ENCODE data around the gene SLC48A1.

Gene SLC48A1

DNA sequence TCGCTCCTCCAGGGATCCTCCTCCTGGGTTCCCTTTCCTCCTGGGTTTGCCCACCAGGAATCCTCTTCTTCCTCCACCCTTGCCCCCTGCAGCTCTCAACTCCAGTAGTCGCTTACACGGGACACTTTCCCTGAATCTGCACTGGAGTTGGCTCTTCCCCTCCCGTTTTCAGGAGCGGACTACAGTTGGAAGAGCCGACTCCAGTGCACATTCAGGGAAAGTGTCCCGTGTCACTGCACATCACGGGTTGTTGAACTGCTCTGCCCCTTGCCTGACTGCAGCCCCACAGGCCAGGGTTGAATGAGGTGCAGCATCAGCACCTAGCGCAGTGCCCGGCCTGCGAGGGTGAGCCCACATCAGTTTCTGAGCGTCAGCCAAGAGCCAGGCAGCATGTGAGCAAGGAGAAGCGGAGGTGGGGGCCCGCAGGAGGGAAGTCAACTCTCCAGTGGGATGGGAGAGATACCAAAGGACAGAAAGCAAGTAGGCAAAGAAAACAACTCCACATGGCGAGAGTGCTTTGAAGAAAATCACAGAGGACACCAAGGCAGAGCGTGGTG, 27.5 kb upstream of the SLC48A1 start:
- TF ChIP-seq PPARA (CRISPR knock-in tag; IDR thresholded peaks at IDR 0.05; ENCODE audit: borderline replicate concordance) (no peak), ZNF8 (CRISPR knock-in tag; IDR thresholded peaks at IDR 0.05) (no peak), ZNF565 (CRISPR knock-in tag; conservative IDR thresholded peaks at IDR 0.05; ENCODE audit: low read depth) (no peak), ZNF70 (CRISPR knock-in tag; IDR thresholded peaks at IDR 0.05) (no peak), ZFP3 (CRISPR knock-in tag; IDR thresholded peaks at IDR 0.05) (no peak), ZC3H10 (CRISPR knock-in tag; IDR thresholded peaks at IDR 0.05) (no peak), TOX (CRISPR knock-in tag; IDR thresholded peaks at IDR 0.05; ENCODE audit: borderline replicate concordance) (no peak), GLIS3 (CRISPR knock-in tag; IDR thresholded peaks at IDR 0.05) (no peak), ISL1 (CRISPR knock-in tag; IDR thresholded peaks at IDR 0.05) (no peak), RARB (CRISPR knock-in tag; IDR thresholded peaks at IDR 0.05) (no peak), BACH2 (CRISPR knock-in tag; IDR thresholded peaks at IDR 0.05; ENCODE audit: borderline replicate concordance) (no peak), CSDC2 (CRISPR knock-in tag; IDR thresholded peaks at IDR 0.05) (no peak), ZFP30 (CRISPR knock-in tag; IDR thresholded peaks at IDR 0.05) (no peak), TCF4 (CRISPR knock-in tag; IDR thresholded peaks at IDR 0.05; ENCODE audit: borderline replicate concordance) (no peak), OSR1 (CRISPR knock-in tag; IDR thresholded peaks at IDR 0.05) (no peak)
- TF ChIP-seq, protein P1, sequence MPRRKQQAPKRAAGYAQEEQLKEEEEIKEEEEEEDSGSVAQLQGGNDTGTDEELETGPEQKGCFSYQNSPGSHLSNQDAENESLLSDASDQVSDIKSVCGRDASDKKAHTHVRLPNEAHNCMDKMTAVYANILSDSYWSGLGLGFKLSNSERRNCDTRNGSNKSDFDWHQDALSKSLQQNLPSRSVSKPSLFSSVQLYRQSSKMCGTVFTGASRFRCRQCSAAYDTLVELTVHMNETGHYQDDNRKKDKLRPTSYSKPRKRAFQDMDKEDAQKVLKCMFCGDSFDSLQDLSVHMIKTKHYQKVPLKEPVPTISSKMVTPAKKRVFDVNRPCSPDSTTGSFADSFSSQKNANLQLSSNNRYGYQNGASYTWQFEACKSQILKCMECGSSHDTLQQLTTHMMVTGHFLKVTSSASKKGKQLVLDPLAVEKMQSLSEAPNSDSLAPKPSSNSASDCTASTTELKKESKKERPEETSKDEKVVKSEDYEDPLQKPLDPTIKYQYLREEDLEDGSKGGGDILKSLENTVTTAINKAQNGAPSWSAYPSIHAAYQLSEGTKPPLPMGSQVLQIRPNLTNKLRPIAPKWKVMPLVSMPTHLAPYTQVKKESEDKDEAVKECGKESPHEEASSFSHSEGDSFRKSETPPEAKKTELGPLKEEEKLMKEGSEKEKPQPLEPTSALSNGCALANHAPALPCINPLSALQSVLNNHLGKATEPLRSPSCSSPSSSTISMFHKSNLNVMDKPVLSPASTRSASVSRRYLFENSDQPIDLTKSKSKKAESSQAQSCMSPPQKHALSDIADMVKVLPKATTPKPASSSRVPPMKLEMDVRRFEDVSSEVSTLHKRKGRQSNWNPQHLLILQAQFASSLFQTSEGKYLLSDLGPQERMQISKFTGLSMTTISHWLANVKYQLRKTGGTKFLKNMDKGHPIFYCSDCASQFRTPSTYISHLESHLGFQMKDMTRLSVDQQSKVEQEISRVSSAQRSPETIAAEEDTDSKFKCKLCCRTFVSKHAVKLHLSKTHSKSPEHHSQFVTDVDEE (CRISPR knock-in tag; IDR thresholded peaks at IDR 0.05): no peak
- TF ChIP-seq, protein P2, sequence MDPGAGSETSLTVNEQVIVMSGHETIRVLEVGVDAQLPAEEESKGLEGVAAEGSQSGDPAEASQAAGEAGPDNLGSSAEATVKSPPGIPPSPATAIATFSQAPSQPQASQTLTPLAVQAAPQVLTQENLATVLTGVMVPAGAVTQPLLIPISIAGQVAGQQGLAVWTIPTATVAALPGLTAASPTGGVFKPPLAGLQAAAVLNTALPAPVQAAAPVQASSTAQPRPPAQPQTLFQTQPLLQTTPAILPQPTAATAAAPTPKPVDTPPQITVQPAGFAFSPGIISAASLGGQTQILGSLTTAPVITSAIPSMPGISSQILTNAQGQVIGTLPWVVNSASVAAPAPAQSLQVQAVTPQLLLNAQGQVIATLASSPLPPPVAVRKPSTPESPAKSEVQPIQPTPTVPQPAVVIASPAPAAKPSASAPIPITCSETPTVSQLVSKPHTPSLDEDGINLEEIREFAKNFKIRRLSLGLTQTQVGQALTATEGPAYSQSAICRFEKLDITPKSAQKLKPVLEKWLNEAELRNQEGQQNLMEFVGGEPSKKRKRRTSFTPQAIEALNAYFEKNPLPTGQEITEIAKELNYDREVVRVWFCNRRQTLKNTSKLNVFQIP (CRISPR knock-in tag; IDR thresholded peaks at IDR 0.05; ENCODE audit: borderline replicate concordance, low read depth): no peak
- TF ChIP-seq, protein P3, sequence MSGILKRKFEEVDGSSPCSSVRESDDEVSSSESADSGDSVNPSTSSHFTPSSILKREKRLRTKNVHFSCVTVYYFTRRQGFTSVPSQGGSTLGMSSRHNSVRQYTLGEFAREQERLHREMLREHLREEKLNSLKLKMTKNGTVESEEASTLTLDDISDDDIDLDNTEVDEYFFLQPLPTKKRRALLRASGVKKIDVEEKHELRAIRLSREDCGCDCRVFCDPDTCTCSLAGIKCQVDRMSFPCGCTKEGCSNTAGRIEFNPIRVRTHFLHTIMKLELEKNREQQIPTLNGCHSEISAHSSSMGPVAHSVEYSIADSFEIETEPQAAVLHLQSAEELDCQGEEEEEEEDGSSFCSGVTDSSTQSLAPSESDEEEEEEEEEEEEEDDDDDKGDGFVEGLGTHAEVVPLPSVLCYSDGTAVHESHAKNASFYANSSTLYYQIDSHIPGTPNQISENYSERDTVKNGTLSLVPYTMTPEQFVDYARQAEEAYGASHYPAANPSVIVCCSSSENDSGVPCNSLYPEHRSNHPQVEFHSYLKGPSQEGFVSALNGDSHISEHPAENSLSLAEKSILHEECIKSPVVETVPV (CRISPR knock-in tag; IDR thresholded peaks at IDR 0.05): no peak
- TF ChIP-seq, protein P4, sequence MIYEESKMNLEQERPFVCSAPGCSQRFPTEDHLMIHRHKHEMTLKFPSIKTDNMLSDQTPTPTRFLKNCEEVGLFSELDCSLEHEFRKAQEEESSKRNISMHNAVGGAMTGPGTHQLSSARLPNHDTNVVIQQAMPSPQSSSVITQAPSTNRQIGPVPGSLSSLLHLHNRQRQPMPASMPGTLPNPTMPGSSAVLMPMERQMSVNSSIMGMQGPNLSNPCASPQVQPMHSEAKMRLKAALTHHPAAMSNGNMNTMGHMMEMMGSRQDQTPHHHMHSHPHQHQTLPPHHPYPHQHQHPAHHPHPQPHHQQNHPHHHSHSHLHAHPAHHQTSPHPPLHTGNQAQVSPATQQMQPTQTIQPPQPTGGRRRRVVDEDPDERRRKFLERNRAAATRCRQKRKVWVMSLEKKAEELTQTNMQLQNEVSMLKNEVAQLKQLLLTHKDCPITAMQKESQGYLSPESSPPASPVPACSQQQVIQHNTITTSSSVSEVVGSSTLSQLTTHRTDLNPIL (CRISPR knock-in tag; IDR thresholded peaks at IDR 0.05; ENCODE audit: low read depth): no peak
- TF ChIP-seq, protein P5, sequence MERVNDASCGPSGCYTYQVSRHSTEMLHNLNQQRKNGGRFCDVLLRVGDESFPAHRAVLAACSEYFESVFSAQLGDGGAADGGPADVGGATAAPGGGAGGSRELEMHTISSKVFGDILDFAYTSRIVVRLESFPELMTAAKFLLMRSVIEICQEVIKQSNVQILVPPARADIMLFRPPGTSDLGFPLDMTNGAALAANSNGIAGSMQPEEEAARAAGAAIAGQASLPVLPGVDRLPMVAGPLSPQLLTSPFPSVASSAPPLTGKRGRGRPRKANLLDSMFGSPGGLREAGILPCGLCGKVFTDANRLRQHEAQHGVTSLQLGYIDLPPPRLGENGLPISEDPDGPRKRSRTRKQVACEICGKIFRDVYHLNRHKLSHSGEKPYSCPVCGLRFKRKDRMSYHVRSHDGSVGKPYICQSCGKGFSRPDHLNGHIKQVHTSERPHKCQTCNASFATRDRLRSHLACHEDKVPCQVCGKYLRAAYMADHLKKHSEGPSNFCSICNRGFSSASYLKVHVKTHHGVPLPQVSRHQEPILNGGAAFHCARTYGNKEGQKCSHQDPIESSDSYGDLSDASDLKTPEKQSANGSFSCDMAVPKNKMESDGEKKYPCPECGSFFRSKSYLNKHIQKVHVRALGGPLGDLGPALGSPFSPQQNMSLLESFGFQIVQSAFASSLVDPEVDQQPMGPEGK (CRISPR knock-in tag; IDR thresholded peaks at IDR 0.05; ENCODE audit: borderline replicate concordance): no peak
- no peak for ATAC-seq

DNA sequence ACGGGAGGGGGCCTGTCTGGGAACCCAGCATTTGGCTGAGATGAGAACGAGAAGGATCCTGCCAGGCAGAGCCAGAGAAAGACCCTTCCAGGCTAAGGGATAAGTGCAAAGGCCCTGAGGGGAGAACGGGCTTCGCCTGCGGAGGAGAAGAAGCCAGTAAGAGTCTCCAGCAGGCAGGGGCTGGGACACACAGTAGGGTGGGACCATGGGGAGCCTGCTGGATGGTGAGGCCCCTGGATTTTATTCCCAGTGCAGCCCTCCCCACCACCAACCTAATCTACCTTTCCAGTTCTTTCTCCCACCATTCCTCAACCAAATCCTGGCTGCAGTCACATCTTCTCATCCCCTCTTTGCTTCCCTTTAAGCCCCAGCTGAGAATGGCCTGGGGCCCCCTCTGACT, 27.0 kb upstream of the SLC48A1 start:
- TF ChIP-seq ZNF8 (CRISPR knock-in tag; IDR thresholded peaks at IDR 0.05): no peak
- no peak for ATAC-seq

DNA sequence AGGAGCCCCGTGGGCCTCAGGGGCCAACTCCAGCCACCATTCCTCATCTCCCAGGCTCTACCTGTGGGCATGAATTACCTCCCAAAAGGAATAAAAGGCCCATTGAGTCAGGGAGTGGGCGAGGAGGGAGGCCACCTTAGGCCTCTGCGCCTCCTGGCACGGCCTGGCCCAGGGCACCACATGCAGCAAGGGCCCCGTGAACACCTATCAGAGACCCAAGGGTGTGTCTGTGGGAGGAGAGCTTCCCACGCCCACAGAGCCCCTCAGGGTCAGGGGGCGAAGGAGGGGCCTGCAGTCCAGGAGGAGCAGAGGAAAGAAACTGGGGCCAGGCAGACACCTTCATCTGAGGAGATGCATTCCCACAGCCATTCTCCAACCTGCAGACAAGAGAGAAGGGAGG, 26.5 kb upstream of the SLC48A1 start:
- no peak for ATAC-seq
- TF ChIP-seq, protein P2 (CRISPR knock-in tag; IDR thresholded peaks at IDR 0.05; ENCODE audit: borderline replicate concordance, low read depth): no peak
- TF ChIP-seq CSDC2 (CRISPR knock-in tag; IDR thresholded peaks at IDR 0.05): no peak
- no peak for TF ChIP-seq ARNTL (CRISPR knock-in tag; IDR thresholded peaks at IDR 0.05; ENCODE audit: borderline replicate concordance, low read depth)
- no peak for TF ChIP-seq ESRRG (CRISPR knock-in tag; IDR thresholded peaks at IDR 0.05)
- TF ChIP-seq, protein P5 (CRISPR knock-in tag; IDR thresholded peaks at IDR 0.05; ENCODE audit: borderline replicate concordance): no peak
- no peak for TF ChIP-seq BACH2 (CRISPR knock-in tag; IDR thresholded peaks at IDR 0.05; ENCODE audit: borderline replicate concordance)
- no peak for TF ChIP-seq SNAI2 (CRISPR knock-in tag; IDR thresholded peaks at IDR 0.05)
- TF ChIP-seq GLIS3 (CRISPR knock-in tag; IDR thresholded peaks at IDR 0.05): no peak
- no peak for TF ChIP-seq ZNF565 (CRISPR knock-in tag; conservative IDR thresholded peaks at IDR 0.05; ENCODE audit: low read depth)
- TF ChIP-seq PPARA (CRISPR knock-in tag; IDR thresholded peaks at IDR 0.05; ENCODE audit: borderline replicate concordance): no peak
- TF ChIP-seq, protein P4 (CRISPR knock-in tag; IDR thresholded peaks at IDR 0.05; ENCODE audit: low read depth): no peak
- TF ChIP-seq ISL1 (CRISPR knock-in tag; IDR thresholded peaks at IDR 0.05): no peak
- TF ChIP-seq ZFP3 (CRISPR knock-in tag; IDR thresholded peaks at IDR 0.05): no peak
- no peak for TF ChIP-seq ZFP30 (CRISPR knock-in tag; IDR thresholded peaks at IDR 0.05)

Measured in SK-N-SH treated with all-trans-retinoic acid at 6 μM for 48 hours (cell line).